Activated CD4-positive, alpha-beta T cell treated with anti-CD3 and anti-CD28 coated beads, Interleukin-2, amount 50 U/mL, for 1 hour (primary cell): ENCODE measurements around the gene PLOD1.
"Not testable (repeated sequence)": the region's sequence is repeated elsewhere in the genome, so short reads cannot be mapped to it uniquely, and the experiment has no call there.

Source experiments
- DNase-seq: peaks from one replicate; pipeline ENCODE4 v3.0.0-alpha.2; 2020

Gene PLOD1

DNA sequence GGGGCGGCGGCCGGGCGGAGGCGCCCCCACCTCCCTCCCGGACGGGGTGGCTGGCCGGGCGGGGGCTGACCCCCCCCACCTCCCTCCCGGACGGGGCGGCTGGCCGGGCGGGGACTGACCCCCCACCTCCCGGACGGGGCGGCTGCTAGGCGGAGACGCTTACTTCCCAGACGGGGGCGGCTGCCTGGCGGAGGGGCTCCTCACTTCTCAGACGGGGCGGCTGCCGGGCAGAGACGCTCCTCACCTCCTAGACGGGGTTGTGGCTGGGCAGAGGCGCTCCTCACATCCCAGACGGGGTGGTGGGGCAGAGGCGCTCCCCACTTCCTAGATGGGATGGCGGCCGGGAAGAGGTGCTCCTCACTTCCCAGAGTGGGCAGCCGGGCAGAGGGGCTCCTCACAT lies 73.8 kb downstream of the PLOD1 start:
- DNase-seq, result not testable (repeated sequence)

- no peak for DNase-seq
Measured at GRCh38 chr1:12009318-12009947, 74.9 kb downstream of the PLOD1 start.

GRCh38 chr1:12010746-12011570 lies 76.4 kb downstream of the PLOD1 start:
- no peak for DNase-seq

GRCh38 chr1:12011998-12012397 lies 77.5 kb downstream of the PLOD1 start:
- DNase-seq, result no peak

DNA sequence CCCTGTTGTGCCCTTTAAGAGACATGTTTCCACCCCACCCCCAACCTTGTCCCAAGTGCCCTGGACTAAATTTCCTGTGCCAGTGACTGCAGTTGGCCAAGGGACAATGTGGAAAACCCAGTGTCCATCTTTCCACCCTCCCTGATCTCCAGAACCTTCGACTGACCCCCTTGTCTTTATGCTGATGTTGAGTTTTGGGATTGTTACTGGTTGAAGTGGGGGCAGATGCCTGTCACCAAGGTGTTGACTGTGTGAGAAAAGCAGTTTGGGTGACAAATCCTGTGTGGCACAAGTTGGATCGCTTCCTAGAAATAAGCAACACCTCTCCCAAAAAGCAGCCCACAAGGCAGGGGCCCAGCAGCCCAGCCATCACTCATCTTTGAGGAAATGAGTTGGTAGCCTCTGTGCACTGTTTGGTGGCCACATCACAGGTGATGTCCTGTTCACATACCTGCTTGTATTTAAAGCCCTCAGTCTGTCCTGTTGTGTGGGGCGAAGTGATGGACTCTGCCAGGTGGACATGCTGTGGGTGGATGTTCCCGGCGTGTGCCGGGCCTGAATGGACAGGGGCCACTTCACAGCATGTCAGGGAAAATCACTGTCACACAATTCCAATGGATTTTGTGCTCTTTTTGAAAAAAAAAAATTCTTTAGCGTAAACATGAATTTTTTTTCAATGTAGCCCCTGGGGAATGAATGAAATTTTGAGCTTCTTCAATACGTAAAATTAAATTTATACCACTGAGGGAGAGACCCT lies 78.2 kb downstream of the PLOD1 start:
- no peak for DNase-seq

DNA sequence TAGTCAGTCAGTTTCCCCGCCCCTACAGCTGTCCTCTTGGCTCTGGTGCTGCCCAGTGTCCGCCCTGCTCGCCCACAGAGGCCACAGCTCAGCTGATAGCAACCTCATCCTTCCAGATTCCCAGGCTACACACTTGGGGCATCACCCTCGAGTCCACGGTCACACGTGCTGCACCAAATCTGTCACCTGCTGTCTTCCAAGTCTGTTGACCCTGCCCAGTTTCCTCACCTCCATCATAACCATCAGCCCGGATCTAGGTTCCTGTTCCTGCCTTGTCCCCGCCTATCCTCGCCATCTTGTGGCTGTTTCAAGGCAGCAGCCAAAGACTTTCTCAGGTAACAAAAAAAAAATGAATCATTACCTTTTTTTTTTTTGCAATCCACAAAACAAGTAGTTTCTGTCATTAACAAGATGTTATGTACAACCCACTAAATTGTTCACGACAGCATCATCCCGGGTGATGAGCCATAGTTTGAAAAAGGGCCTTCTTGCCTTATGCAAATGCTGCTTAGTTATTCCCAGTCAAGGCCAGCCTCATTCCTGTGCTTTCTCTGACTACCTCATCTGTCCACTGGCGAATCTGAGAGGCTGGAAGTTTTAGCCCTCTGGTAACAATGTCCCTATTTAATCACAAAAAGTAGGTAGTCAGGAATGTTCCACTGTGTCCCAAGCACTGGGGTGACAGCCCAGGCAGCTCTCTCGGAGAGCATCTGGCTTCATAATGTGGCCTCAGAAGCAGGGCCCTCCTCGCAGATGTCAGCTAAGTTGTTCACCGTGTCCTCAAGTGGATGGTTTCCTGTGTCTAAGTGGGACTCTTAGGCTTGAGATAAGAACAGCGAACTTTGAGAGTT lies 79.8 kb downstream of the PLOD1 start:
- no peak for DNase-seq

DNA sequence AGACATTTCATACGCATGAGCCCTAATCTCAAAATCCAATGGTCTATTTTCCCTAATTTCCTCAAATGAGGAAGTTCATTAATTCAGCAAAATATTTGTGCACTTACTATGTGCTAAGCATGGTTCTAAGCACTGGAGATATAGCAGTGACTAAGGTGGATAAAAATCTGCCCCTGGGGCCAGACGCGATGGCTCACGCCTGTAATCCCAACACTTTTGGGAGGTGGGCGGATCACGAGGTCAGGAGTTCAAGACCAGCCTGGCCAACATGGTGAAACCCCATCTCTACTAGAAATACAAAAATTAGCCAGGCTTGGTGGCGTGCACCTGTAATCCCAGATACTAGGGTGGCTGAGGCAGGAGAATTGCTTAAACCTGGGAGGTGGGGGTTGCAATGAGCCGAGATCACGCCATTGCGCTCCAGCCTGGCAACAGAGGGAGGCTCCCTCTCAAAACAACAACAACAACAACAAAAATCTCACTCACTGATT lies 80.5 kb downstream of the PLOD1 start:
- no peak for DNase-seq

DNA sequence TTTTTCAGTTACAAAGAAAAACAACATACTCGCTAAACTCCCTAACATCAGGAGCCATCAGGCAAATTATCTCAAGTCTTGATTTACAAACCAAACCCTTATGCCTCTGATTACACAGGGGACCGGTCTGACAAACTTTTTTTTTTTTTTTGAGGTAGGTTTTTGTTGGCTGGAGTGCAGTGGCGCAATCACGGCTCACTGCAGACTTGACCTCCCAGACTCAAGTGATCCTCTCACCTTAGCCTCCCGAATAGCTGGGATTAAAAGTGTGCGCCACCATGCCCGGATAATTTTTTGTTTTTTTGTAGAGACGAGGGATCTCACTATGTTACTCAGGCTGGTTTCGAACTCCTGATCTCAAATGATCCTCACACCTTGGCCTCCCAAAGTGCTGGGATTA lies 81.0 kb downstream of the PLOD1 start:
- no peak for DNase-seq

- no peak for DNase-seq
Measured at GRCh38 chr1:12016182-12016581, 81.7 kb downstream of the PLOD1 start.

DNA sequence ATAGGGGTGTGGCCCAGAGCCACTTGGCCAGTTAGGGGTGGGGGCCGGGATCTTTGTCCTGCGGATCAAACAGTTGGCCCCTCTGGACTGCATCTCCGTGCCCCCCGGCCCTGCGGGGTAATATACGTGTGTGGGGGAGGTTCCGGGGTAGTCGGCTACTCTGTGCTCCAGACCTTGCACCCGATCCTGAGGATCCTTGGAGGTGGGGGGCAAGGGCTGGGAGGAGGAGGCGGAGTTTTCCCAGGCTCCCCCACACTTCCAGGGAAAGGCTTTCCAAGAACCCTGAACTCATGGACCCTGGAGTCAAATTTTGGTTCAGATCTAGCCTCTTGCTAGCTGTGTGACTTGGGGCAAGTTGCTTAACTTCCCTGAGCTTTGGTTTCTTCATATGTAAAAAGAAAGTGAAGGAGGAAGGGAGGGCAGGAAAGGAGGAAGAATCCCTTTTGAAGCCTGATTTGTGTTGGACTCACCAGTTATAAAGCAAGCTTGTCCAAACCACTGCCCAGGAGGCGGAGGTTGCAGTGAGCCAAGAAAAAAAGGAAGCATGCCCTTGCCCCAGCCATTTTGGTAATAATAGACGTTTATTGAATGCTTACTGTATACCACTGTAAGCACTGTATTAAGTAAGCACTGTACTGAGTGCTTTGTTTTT lies 85.5 kb downstream of the PLOD1 start:
- no peak for DNase-seq

- no peak for DNase-seq
Measured at GRCh38 chr1:12021616-12022015, 87.1 kb downstream of the PLOD1 start.

GRCh38 chr1:12022036-12022435 lies 87.5 kb downstream of the PLOD1 start:
- DNase-seq, result no peak
